Limb (tissue), 2 donors: ENCODE measurements around the gene COX7A1.
"Not testable (repeated sequence)": the region's sequence is repeated elsewhere in the genome, so short reads cannot be mapped to it uniquely, and the experiment has no call there.

Experiments
- DNase-seq, 2 donors: peaks; one replicate each; pipeline ENCODE4 v3.0.0-alpha.2; 2016; ENCODE audit errors: extremely low spot score in 2 of 2

Gene COX7A1

GRCh38 chr19:36152352-36153091 lies at the start of gene COX7A1:
Gene COX7A1 (minus strand): TSS chr19:36152447. CDS start chr19:36152407, 40 bp downstream.
- DNase-seq: peak; percentile 49 to 72

- DNase-seq: no peak
These were observed 49.4 kb upstream of the COX7A1 start for GRCh38 chr19:36201684-36202083.

- DNase-seq: no peak
These were observed 45.9 kb upstream of the COX7A1 start for GRCh38 chr19:36198119-36198518.

GRCh38 chr19:36196249-36196648 lies 44.0 kb upstream of the COX7A1 start:
- no peak for DNase-seq

GRCh38 chr19:36186722-36187121 lies 34.5 kb upstream of the COX7A1 start:
- DNase-seq: not testable (repeated sequence)

GRCh38 chr19:36183245-36183628 lies 31.0 kb upstream of the COX7A1 start:
- DNase-seq: no peak

- DNase-seq: no peak
These were observed 30.5 kb upstream of the COX7A1 start for GRCh38 chr19:36182612-36183244.

GRCh38 chr19:36179077-36179476 lies 26.8 kb upstream of the COX7A1 start:
- not testable (repeated sequence) for DNase-seq

- not testable (repeated sequence) for DNase-seq
These were observed 21.6 kb upstream of the COX7A1 start for GRCh38 chr19:36173846-36174245.

- DNase-seq: no peak
These were observed 20.6 kb upstream of the COX7A1 start for GRCh38 chr19:36172852-36173251.

- peak in 1 of 2 donors; percentile 25 for DNase-seq
These were observed 17.0 kb upstream of the COX7A1 start for GRCh38 chr19:36169084-36169760.

- no peak for DNase-seq
These were observed 11.6 kb upstream of the COX7A1 start for GRCh38 chr19:36163813-36164212.

GRCh38 chr19:36160821-36161596 lies 8.8 kb upstream of the COX7A1 start:
- no peak for DNase-seq

GRCh38 chr19:36153126-36153525 lies 879 bp upstream of the COX7A1 start:
- no peak for DNase-seq

- no peak for DNase-seq
These were observed 262 bp downstream of the COX7A1 start for GRCh38 chr19:36152019-36152351.

GRCh38 chr19:36151144-36152018 lies 866 bp downstream of the COX7A1 start:
- peak; percentile 47 to 66 for DNase-seq

- DNase-seq: no peak
These were observed 1.7 kb downstream of the COX7A1 start for GRCh38 chr19:36150586-36150985.

GRCh38 chr19:36149673-36150406 lies 2.4 kb downstream of the COX7A1 start:
- no peak for DNase-seq

GRCh38 chr19:36144624-36145023 lies 7.6 kb downstream of the COX7A1 start:
- DNase-seq: no peak

GRCh38 chr19:36142496-36142895 lies 9.8 kb downstream of the COX7A1 start:
- no peak for DNase-seq
